HFFc6 (cell line): Measurements from ENCODE around the gene HPGD. TPM values are rescaled to one million over a fixed set of nuclear protein-coding genes. Genes with fewer than 3 reads are reported as not detected.

ENCODE experiments used
- DNase-seq: peaks from one replicate; pipeline ENCODE4 v3.0.0-alpha.2; 2018
- H3K27ac Mint-ChIP-seq: 2 replicates; pipeline ENCODE4 v1.8.0; 2020; ENCODE audit warnings: mild to moderate bottlenecking, mixed read lengths
- H3K27me3 Mint-ChIP-seq: 2 replicates; pipeline ENCODE4 v1.8.0; 2021; ENCODE audit warnings: mild to moderate bottlenecking, moderate library complexity, mixed read lengths; ENCODE audit not compliant: insufficient read depth
- H3K36me3 Mint-ChIP-seq: 2 replicates; pipeline ENCODE4 v1.8.0; 2021; ENCODE audit warnings: low read depth, mixed read lengths
- H3K4me1 Mint-ChIP-seq: 2 replicates; pipeline ENCODE4 v1.8.0; 2020; ENCODE audit warnings: low read depth, mixed read lengths
- H3K4me3 Mint-ChIP-seq: 2 replicates; pipeline ENCODE4 v1.8.0; 2020; ENCODE audit warnings: mild to moderate bottlenecking, moderate library complexity, mixed read lengths
- H3K9me3 Mint-ChIP-seq: 2 replicates; pipeline ENCODE4 v1.8.0; 2020; ENCODE audit warnings: mild to moderate bottlenecking, mixed read lengths
- long read RNA-seq: library from polyadenylated mRNA; unstranded; transcript quantifications from one replicate; pipeline ENCODE4 v2.0.0, GENCODE V29; 2019
- total RNA-seq, 6 experiments: library from RNA; stranded (reverse); fragmentation: NEBNext Ultra II Directional; extraction: Animal tissue kit (Norgen Biotek cat#: 25700); gene quantifications; 2 replicates in 1 of 6; 3 replicates in 5 of 6; pipeline ENCODE4 v1.2.3, GENCODE V29; 2021
- TF ChIP-seq, protein P1 (sequence below): fragments of 200-600 bp; sonication (generic); IDR thresholded peaks from 2 replicates; pipeline ENCODE4 v1.5.0; 2021; ENCODE audit warnings: antibody characterized with exemption, mild to moderate bottlenecking

HPGD gene
- not detected for total RNA-seq
- long read RNA-seq: 0 reads

GRCh38 chr4:174522183-174523024 lies at the start of gene HPGD:
Gene HPGD (minus strand): TSS chr4:174522488. CDS start chr4:174522451, 37 bp downstream.
- DNase-seq: no peak

DNA sequence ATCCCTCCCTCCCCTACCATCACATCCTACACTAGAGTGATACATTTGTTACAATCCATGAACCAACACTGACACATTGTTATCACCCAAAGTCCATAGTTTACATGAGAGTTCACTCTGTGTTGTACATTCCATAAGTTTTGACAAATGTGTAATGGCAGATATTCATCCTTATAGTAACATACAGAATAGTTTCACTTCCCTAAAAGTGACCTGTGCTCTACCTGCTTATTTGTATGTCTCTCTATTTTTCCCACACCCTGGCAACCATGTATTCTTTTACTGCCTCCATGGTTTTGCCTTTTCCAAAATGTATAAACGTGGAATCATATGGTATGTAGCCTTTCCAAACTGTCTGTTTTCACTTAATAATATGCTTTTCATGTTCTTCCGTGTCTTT lies 42.2 kb upstream of the HPGD start:
- DNase-seq: no peak
- H3K27ac Mint-ChIP-seq: no peak overlapping the region
- TF ChIP-seq, protein P1, sequence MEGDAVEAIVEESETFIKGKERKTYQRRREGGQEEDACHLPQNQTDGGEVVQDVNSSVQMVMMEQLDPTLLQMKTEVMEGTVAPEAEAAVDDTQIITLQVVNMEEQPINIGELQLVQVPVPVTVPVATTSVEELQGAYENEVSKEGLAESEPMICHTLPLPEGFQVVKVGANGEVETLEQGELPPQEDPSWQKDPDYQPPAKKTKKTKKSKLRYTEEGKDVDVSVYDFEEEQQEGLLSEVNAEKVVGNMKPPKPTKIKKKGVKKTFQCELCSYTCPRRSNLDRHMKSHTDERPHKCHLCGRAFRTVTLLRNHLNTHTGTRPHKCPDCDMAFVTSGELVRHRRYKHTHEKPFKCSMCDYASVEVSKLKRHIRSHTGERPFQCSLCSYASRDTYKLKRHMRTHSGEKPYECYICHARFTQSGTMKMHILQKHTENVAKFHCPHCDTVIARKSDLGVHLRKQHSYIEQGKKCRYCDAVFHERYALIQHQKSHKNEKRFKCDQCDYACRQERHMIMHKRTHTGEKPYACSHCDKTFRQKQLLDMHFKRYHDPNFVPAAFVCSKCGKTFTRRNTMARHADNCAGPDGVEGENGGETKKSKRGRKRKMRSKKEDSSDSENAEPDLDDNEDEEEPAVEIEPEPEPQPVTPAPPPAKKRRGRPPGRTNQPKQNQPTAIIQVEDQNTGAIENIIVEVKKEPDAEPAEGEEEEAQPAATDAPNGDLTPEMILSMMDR: no peak
- no peaks in the 10 kb centered on the region for H3K4me1 Mint-ChIP-seq
- no peaks in the 10 kb centered on the region for H3K36me3 Mint-ChIP-seq
- no peaks in the 10 kb centered on the region for H3K27me3 Mint-ChIP-seq
- H3K9me3 Mint-ChIP-seq: peaks cover 31% of the 10 kb centered on the region
- H3K4me3 Mint-ChIP-seq: no peak overlapping the region

More at GRCh38 chr4:174522183-174523024, at the start of gene HPGD:
- Mint-ChIP-seq H3K27me3 (0 out of 2 replicates have a peak, but pooled peaks cover 6% of the 10 kb centered on the region), H3K4me1 (no peaks in the 10 kb centered on the region), H3K9me3 (no peaks in the 10 kb centered on the region; the same call in 1 of the 2 replicates), H3K27ac (no peak within 1 kb of the TSS), H3K4me3 (no peak within 1 kb of the TSS), H3K36me3 (no peaks in the 10 kb centered on the region)
- TF ChIP-seq, protein P1: no peak

GRCh38 chr4:174563399-174563798 lies 41.1 kb upstream of the HPGD start:
- Mint-ChIP-seq H3K9me3 (peaks cover 28% of the 10 kb centered on the region), H3K4me3 (no peak overlapping the region), H3K36me3 (no peaks in the 10 kb centered on the region), H3K27ac (no peak overlapping the region), H3K4me1 (no peaks in the 10 kb centered on the region), H3K27me3 (no peaks in the 10 kb centered on the region)
- TF ChIP-seq, protein P1: no peak
- no peak for DNase-seq

- H3K4me3 Mint-ChIP-seq: no peak overlapping the region
- H3K27ac Mint-ChIP-seq: no peak overlapping the region
- TF ChIP-seq, protein P1: no peak
- DNase-seq: no peak
- peaks cover 32% of the 10 kb centered on the region for H3K9me3 Mint-ChIP-seq
- H3K27me3 Mint-ChIP-seq: no peaks in the 10 kb centered on the region
- H3K4me1 Mint-ChIP-seq: no peaks in the 10 kb centered on the region
- no peaks in the 10 kb centered on the region for H3K36me3 Mint-ChIP-seq
These were observed 39.3 kb upstream of the HPGD start for GRCh38 chr4:174561560-174561959.

DNA sequence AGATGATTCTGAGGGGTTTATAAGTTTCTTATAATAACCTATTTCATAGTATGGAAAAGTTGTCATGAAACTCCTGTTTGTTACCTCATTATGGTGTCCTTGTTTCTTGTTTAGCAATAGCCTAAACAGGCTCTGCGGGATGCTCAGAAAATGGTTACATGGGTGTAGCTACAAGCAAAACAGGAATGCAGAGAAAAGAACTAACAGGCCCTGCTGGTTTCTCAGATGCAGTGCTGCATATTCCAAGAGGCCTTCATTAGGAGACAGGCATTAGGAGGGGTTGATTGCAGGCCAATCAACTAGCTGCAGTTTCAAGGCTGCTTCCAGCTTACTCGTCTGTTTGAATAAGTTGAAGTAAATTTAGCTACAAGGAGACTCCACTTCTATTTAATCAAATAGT lies 37.6 kb upstream of the HPGD start:
- H3K36me3 Mint-ChIP-seq: no peaks in the 10 kb centered on the region
- TF ChIP-seq, protein P1: no peak
- H3K4me3 Mint-ChIP-seq: no peak overlapping the region
- no peak for DNase-seq
- no peak overlapping the region for H3K27ac Mint-ChIP-seq
- H3K9me3 Mint-ChIP-seq: peaks cover 31% of the 10 kb centered on the region
- no peaks in the 10 kb centered on the region for H3K27me3 Mint-ChIP-seq
- H3K4me1 Mint-ChIP-seq: no peaks in the 10 kb centered on the region
